GM21737 (cell line): ENCODE data around the gene RPL11.
"Not testable (repeated sequence)": the region's sequence is repeated elsewhere in the genome, so short reads cannot be mapped to it uniquely, and the experiment has no call there.

Experiments
- ATAC-seq: cut with Tn5 transposase; IDR thresholded peaks from one replicate; pipeline ENCODE4 v1.9.1; 2021; ENCODE audit warnings: mild to moderate bottlenecking, moderate library complexity; ENCODE audit not compliant: unreplicated experiment

Gene RPL11

DNA sequence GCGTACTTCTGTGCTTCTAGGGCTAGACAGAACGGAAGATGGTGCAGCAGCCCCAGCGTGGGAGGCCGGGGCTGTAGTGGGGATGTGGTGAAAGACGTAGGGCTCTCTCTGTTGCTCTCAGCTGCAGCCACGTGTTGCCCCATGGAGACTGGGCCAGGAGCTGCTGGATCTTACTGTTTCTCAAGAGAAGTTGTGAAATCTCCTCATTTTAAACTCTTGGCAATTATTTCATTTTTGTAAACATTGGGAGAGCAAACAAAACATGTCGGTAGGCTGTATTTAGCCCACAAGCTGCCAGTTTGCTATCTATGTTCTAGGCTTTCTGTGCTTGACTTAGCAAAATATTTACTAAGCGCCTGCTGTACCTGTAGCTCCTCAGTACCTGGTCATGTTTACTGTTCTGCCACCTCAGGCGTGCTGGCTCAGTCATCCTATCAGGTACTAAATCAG lies 35.8 kb downstream of the RPL11 start:
- ATAC-seq = peak; percentile 28

DNA sequence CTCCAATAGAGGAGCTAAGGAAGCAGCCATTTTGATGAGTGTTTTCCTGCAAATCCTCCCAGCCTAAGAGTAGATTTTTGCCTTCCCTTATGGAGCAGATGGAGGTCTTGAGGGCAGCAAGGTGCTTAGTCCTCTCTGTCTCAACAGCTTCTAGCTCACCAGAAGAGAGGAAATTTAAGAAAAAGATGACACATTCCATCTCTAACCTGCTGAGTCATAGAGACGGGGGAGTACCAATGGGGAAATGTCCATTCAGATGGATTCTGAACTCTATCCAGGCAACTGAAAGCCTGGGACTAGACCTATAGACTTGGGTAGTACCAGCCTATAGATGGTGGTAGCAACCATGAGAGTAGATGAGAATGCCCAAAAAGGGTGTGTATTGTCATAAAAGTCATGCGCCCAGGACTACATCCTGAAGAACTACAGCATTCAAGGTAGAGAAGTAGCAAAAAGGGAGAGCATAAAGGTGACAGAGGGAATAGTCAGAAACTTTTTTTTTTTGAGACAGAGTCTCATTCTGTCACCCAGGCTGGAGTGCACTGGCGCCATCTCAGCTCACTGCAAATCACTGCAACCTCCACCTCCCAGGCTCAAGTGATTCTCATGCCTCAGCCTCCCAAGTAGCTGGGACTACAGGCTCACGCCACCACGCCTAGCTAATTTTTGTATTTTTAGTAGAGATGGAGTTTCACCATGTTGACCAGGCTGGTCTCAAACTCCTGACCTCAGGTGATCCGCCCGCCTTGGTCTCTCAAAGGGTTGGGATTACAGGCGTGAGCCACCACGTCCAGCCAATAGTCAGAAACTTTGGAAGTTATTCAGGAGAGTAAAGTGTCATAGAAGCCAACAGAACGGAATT lies 41.0 kb downstream of the RPL11 start:
- ATAC-seq = no peak

DNA sequence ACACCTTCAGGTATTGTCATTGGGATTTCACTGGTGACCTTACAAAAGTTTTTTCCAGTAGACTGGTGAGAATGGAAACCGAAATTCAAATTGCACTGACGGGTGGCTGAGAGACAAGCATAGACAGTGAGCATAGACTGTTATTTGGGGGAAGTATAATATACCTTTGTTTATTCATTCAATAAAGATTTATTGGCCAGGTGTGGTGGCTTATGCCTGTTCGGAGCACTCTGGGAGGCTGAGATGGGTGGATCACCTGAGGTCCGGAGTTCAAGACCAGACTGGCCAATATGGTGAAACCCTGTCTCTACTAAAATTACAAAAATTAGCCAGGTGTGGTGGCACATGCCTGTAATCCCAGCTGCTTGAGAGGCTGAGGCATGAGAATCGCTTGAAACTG lies 41.7 kb downstream of the RPL11 start:
- not testable (repeated sequence) for ATAC-seq

DNA sequence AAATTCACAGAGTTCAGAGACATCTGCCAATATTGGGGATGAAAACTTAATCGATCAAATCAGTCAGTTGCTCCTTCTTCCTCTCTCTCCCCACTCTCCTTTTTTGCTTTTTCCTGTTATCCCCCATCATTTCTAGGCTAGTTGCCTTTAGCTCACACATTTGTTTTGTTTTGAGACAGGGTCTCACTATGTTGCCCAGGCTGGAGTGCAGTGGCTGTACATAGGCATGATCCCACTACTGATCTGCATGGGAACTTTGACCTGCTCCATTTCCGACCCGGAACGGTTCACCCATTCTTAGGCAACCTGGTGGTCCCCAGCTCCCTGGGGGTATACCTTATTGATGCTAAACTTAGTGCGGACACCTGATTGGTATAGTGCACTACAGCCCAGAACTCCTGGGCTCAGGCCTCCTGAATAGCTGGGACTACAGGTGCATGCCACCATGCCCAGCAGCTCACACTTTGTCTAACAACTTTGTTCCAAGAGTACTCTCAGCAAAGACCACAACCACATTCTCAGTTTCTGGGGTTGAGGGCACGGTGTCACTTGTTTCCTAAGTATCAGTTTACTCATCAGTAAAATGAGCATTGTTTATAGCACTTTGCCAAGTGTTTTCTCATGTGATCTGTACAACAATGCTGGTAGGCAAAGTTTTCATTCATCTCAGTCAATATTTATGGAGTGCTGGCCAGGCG lies 45.0 kb downstream of the RPL11 start:
- no peak for ATAC-seq

DNA sequence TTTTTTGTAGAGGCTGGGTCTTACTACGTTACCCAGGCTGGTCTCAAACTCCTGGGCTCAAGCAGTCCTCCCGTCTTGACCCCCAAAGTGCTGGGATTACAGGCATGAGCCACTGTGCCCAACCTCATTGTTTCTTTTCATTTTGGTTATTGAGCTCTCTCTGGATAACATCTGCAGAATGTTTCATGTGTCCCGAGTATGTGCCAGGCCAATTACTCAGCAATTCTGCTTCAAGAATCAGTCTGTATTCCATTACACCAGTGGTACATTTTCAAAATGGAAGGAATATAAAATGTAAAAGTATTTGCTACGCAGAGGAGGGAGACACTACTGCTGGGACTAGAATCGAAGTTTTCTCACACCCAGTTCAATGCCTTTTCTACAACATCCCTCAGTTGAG lies 50.0 kb downstream of the RPL11 start:
- no peak for ATAC-seq

DNA sequence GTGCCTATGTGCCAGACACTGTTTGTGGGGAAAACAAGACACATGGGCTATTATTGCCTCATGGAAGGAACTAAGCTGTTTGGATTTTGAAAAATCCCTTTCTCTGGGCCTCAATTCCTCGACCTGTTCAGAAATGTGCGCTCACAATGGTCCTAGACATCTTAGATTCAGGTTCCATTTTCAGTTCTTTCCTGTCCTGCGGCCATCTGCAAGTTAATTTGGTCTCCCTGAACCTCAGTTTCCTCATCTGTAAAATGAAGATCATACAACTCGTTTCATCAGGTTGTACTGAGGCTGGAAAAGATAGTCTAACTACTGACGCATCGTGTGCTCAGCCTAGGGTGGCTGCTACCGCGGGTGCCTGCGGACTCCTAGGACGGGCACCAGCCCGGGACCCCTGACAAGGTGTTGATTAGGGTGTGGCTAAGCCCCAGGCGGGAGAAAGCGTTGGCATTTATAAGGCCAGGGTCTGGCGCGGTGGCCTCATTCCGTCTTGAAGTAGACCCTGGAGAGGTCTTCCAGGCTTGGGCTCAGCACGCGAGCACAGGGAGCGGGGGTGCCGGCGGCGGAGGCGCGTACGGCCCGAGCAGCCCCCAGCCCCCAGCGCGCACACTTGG lies 51.2 kb downstream of the RPL11 start:
- ATAC-seq = no peak

DNA sequence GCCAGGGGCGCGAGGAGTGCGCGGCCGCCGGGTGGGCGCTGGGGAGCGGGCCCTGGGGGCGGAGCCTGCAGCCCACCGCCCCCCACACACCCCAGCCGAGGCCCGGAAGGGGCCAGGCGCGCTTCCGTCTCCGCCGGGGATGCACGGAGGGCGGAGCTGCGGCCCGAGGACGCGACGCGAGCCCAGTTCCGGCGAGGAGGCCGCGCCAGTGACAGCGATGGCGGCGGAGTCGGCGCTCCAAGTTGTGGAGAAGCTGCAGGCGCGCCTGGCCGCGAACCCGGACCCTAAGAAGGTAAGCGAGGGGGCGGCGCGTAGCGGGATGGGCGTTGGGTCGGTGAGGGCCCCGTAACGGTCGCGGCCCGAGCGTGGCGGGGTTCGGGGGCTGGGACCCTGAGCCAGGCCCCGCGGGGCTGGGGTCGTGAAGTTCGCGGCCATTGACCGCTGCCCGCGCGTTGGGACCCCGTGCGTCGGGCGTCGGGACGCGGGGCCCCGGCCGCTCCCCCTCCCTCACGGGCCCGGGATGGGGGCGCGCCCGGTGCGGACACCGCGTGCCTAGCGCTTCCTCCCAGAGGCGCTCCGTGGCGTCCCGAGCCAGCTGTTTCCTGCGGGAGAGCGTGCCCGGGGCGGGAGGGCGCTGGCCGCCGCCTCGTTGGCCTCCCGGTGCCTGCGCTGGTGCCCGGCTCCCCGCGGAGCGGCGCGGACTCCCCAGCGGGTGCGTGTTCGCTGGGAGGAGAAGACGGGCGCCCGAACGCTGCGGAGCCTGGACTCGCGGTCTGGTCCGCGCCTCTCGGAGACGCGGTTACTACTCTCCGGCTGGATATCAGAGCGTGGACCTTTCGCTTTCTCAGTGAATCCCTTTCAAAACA lies 51.9 kb downstream of the RPL11 start, which contains the start of gene ELOA:
Gene ELOA, plus strand, starts transcription at position 185 of the 866 bp plus-strand sequence. Its CDS starts 33 bp downstream, at position 218.
- ATAC-seq = peak; percentile 66

DNA sequence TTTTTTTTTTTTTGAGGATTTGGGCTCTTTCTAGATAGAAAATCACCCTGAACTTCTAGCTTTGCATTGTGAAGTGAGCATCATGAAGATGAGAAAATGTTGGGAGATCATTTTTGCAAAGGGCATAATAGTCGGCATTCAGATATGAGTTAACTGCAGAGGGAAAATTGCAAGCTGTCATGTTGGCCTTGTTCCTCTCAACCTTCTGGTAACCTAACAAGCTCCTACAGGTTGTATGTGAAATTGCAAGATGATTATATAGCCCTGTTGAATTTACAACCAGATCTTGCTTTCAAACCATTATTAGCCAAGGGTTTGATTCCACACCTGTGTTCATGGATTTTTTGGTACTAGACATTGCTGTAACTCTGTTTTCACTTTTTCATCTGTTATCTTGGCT lies 53.9 kb downstream of the RPL11 start:
- no peak for ATAC-seq
